K562 (cell line): ENCODE results near the gene MOB3B. TPM values are rescaled to one million over a fixed set of nuclear protein-coding genes. Genes with fewer than 3 reads are reported as not detected.

Experiments used
- ATAC-seq: fragments of 200-7000 bp; cut with Tn5 transposase; 3 replicates; pipeline ENCODE4 v1.9.1; 2020; ENCODE audit warnings: moderate library complexity
- BruUV-seq: library from RNA; stranded (reverse); fragments of 400-500 nt; replicated peaks from 2 replicates; lab custom pipeline; 2021; lab: Mats Ljungman, UMichigan
- CTCF ChIA-PET: fragments of 300-600 bp; formaldehyde crosslinking; extraction: SDS; loops from one replicate; lab custom pipeline; 2021; ENCODE audit warnings: low intra/inter-chr PET ratio; lab: Yijun Ruan, JAX
- POLR2A ChIA-PET: fragments of 300-600, 350-650 bp; sonication (Branson Sonifier 250); formaldehyde crosslinking; extraction: SDS; loops from one replicate; lab custom pipeline; 2021; ENCODE audit warnings: antibody characterized with exemption, inconsistent platforms; lab: Yijun Ruan, JAX
- DNase-seq, 4 experiments: peaks; one replicate each; pipeline versions ENCODE4 v3.0.0 to v3.0.0-alpha.2; 2011 to 2018; ENCODE audit warnings: low spot score in 3 of 4, mixed read lengths in 3 of 4; ENCODE audit errors: extremely low read depth in 1 of 4
- FAIRE-seq: peaks from 2 replicates; lab custom pipeline; 2011; peaks lifted over from hg19 to GRCh38; lab: Jason Lieb, UNC
- H2AFZ ChIP-seq: 2 replicates; pipeline ENCODE4 v1.6.0; 2011; ENCODE audit warnings: low read depth, low read length, control low read depth, inconsistent platforms
- H3K27ac ChIP-seq: fragments of 200-600 bp; 3 replicates; pipeline ENCODE4 v1.8.0; 2011; ENCODE audit warnings: low read depth, mild to moderate bottlenecking, control low read depth, inconsistent platforms, low read length, moderate library complexity, mixed read lengths; ENCODE audit errors: extremely low read depth
- H3K27me3 ChIP-seq, 2 experiments: fragments of 300-600 bp in 1 of 2; 2 replicates in 1 of 2; 3 replicates in 1 of 2; pipeline versions ENCODE4 v1.6.0 to v1.8.0; 2011; ENCODE audit warnings: inconsistent platforms in 2 of 2, low read length in 2 of 2, mild to moderate bottlenecking in 1 of 2, mixed read lengths in 1 of 2, moderate library complexity in 1 of 2; ENCODE audit not compliant: control insufficient read depth in 2 of 2, insufficient read depth in 2 of 2
- H3K36me3 ChIP-seq: fragments of 300-600 bp; 3 replicates; pipeline ENCODE4 v1.8.0; 2011; ENCODE audit warnings: mild to moderate bottlenecking, low read length, inconsistent platforms; ENCODE audit not compliant: control insufficient read depth, insufficient read depth
- H3K4me1 ChIP-seq, 2 experiments: fragments of 200-600 bp in 1 of 2; replicated peaks in 1 of 2; 2 replicates in 1 of 2; 3 replicates in 1 of 2; pipeline versions ENCODE4 v1.5.1 to v1.8.0; 2011; ENCODE audit warnings: inconsistent platforms in 2 of 2, low read length in 2 of 2, mild to moderate bottlenecking in 1 of 2, mixed read lengths in 1 of 2, moderate library complexity in 1 of 2; ENCODE audit not compliant: control insufficient read depth in 2 of 2, insufficient read depth in 2 of 2
- H3K4me2 ChIP-seq: 2 replicates; pipeline ENCODE4 v1.6.1; 2011; ENCODE audit warnings: low read length, control low read depth, inconsistent platforms, mixed read lengths; ENCODE audit not compliant: insufficient read depth
- H3K4me3 ChIP-seq: fragments of 200-600 bp; sonication (generic), shearing (Covaris generic); 2 replicates; pipeline ENCODE4 v1.5.1; 2016; ENCODE audit warnings: control low read depth, inconsistent platforms
- H3K79me2 ChIP-seq: fragments of 200-600 bp; 3 replicates; pipeline ENCODE4 v1.8.0; 2011; ENCODE audit warnings: low read length, inconsistent platforms; ENCODE audit not compliant: control insufficient read depth, insufficient read depth
- H3K9ac ChIP-seq, 2 experiments: 2 replicates each; pipeline versions ENCODE4 v1.6.0 to v1.6.1; 2011; ENCODE audit warnings: low read depth in 2 of 2, low read length in 2 of 2, control low read depth in 1 of 2, inconsistent platforms in 1 of 2, mild to moderate bottlenecking in 1 of 2, mixed read lengths in 1 of 2; ENCODE audit not compliant: insufficient read depth in 1 of 2
- H3K9me1 ChIP-seq: one replicate; pipeline ENCODE4 v1.6.0; 2011; ENCODE audit warnings: inconsistent platforms, mild to moderate bottlenecking, low read length, moderate library complexity; ENCODE audit not compliant: control insufficient read depth, insufficient read depth
- H3K9me3 ChIP-seq: replicated peaks from 2 replicates; pipeline ENCODE4 v1.5.1; 2011; ENCODE audit warnings: low read depth, low read length, inconsistent platforms; ENCODE audit not compliant: control insufficient read depth, insufficient read depth
- H4K20me1 ChIP-seq: replicated peaks from 2 replicates; pipeline ENCODE4 v1.6.1; 2011; ENCODE audit warnings: low read length, inconsistent platforms, mixed read lengths; ENCODE audit not compliant: control insufficient read depth, insufficient read depth
- CHD7 ChIP-seq: fragments of 200-600 bp; sonication (generic); IDR thresholded peaks from one replicate; pipeline ENCODE4 v1.6.1; 2012; ENCODE audit warnings: mild to moderate bottlenecking, low read depth, low read length, inconsistent platforms
- ZNF41 ChIP-seq: fragments of 250-450 bp; sonication (Bioruptor Pico); conservative IDR thresholded peaks from 2 replicates; pipeline ENCODE4 v1.4.0; 2020; ENCODE audit warnings: mild to moderate bottlenecking
- WGBS: fragments of 100-300 bp; shearing (Covaris generic); methylation state at CpG from one replicate; pipeline ENCODE4 v1.1.6; 2016; ENCODE audit warnings: low coverage, mixed read lengths; ENCODE audit not compliant: insufficient coverage; ENCODE audit errors: missing lambda C conversion rate; 5-methylcytosine and 5-hydroxymethylcytosine counted together
- in situ Hi-C: fragments of 300-500 bp; cut with MboI; formaldehyde crosslinking; loops from 4 replicates; pipeline ENCODE4 v1.15.0; 2018; ENCODE audit warnings: inconsistent platforms, mixed read lengths
- intact Hi-C: fragments of 100-400 bp; cut with micrococcal nuclease; formaldehyde crosslinking; loops from 2 replicates; pipeline ENCODE4 v1.14.2; 2022
- polyA plus RNA-seq, 8 experiments: library from polyadenylated mRNA; depleted of rRNA in 4 of 8; stranded (reverse) in 5 of 8; unstranded in 3 of 8; fragments of >200 nt; fragmentation: Nextera tagmentation in 2 of 8; fragmentation: Illumina TruSeq in 1 of 8; extraction: Ambion mirVana in 2 of 8; extraction: Trizol in 1 of 8; gene quantifications; 2 replicates each; pipeline versions ENCODE4 v1.2.1 to v1.2.3, GENCODE V29; 2011 to 2014; ENCODE audit warnings: inconsistent platforms in 1 of 8, missing spikeins in 1 of 8
- total RNA-seq, 7 experiments: library from RNA; depleted of rRNA in 6 of 7; stranded (reverse); fragments of >200 nt in 6 of 7; fragmentation: Illumina TruSeq in 2 of 7; extraction: Trizol in 2 of 7; gene quantifications; 2 replicates each; pipeline versions ENCODE4 v1.2.1 to v1.2.3, GENCODE V29; 2011 to 2021; ENCODE audit warnings: low replicate concordance in 1 of 7

Gene MOB3B
- total and polyA plus RNA-seq, 9 of the 15 experiments (the other 6 are each of a cell fraction or from before 2014, with no cell fraction given), result 3.6 to 12.8 (median 7.2) TPM

DNA sequence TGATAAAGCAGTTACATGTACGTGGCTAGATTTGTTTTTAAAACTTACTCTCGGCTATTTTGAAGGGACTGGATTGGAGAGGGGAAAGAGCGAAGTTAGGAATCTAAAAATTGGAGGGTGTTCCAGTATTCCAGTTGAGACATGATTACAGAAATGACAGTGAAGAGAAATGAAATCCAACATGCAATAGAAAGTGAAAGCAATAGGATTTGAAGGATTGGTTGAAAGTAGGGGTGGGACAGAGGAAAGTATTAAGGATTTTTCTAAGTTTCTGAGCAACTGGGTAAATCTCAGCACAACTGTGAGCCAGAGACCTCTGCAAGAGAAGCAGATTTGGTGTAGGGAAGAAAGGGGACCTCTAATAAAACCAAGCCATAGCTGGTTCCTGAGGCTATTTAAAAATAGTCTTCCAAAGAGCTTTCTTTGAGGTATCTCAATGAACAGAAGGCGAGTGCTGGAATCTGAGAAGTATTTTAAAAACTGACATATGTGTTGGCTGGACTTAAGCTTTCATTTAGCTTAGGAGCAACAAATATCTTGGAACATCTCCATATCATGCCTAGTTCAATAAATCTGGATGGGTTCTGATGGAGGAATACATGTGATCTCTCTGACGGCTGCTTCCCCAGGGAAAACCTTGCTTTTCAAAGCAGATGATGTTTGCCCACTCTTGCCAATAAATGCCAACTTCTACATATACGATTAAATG is 115.9 kb downstream of the MOB3B start:
- ChIA-PET CTCF (no interaction called here), POLR2A (no interaction called here)
- Histone ChIP-seq H3K27ac (no peak overlapping the region), H3K9me1 (no peaks in the 10 kb centered on the region), H3K27me3 (no peaks in the 10 kb centered on the region), H2AFZ (no peak overlapping the region), H3K36me3 (no peaks in the 10 kb centered on the region), H4K20me1 (no peaks in the 10 kb centered on the region), H3K9me3 (no peaks in the 10 kb centered on the region), H3K4me2 (no peak overlapping the region; the same call in 1 of the 2 replicates), H3K79me2 (peaks cover 62% of the 10 kb centered on the region), H3K4me3 (no peak overlapping the region), H3K9ac (no peak overlapping the region), H3K4me1 (peaks cover 0 to 10% of the 10 kb centered on the region in 2 experiments; a peak in 3 of 5 replicates)
- intact Hi-C loops, result no loop called here
- FAIRE-seq (no peak), ATAC-seq (no peak), DNase-seq (no peak)
- no peak for TF ChIP-seq CHD7
- no peak for TF ChIP-seq ZNF41 (CRISPR knock-in tag)
- in situ Hi-C loops, result no loop called here
- no TSS peak for BruUV-seq
- 44% methylated on average over 3 of the region's 6 CpGs for WGBS
